K562 (cell line): ENCODE measurements around the gene BAD. TPM values are rescaled to one million over a fixed set of nuclear protein-coding genes. Genes with fewer than 3 reads are reported as not detected.
A peak's percentile ranks its signal among the peaks of the same experiment; 100 is the strongest.

Source experiments
- ATAC-seq: fragments of 200-7000 bp; cut with Tn5 transposase; 3 replicates; pipeline ENCODE4 v1.9.1; 2020; ENCODE audit warnings: moderate library complexity
- BruUV-seq: library from RNA; stranded (reverse); fragments of 400-500 nt; replicated peaks from 2 replicates; lab custom pipeline; 2021; lab: Mats Ljungman, UMichigan
- CTCF ChIA-PET: fragments of 300-600 bp; formaldehyde crosslinking; extraction: SDS; loops from one replicate; lab custom pipeline; 2021; ENCODE audit warnings: low intra/inter-chr PET ratio; lab: Yijun Ruan, JAX
- POLR2A ChIA-PET: fragments of 300-600, 350-650 bp; sonication (Branson Sonifier 250); formaldehyde crosslinking; extraction: SDS; loops from one replicate; lab custom pipeline; 2021; ENCODE audit warnings: antibody characterized with exemption, inconsistent platforms; lab: Yijun Ruan, JAX
- DNase-seq, 4 experiments: peaks; one replicate each; pipeline versions ENCODE4 v3.0.0 to v3.0.0-alpha.2; 2011 to 2018; ENCODE audit warnings: low spot score in 3 of 4, mixed read lengths in 3 of 4; ENCODE audit errors: extremely low read depth in 1 of 4
- FAIRE-seq: peaks from 2 replicates; lab custom pipeline; 2011; peaks lifted over from hg19 to GRCh38; lab: Jason Lieb, UNC
- H2AFZ ChIP-seq: 2 replicates; pipeline ENCODE4 v1.6.0; 2011; ENCODE audit warnings: low read depth, low read length, control low read depth, inconsistent platforms
- H3K27ac ChIP-seq: fragments of 200-600 bp; 3 replicates; pipeline ENCODE4 v1.8.0; 2011; ENCODE audit warnings: low read depth, mild to moderate bottlenecking, control low read depth, inconsistent platforms, low read length, moderate library complexity, mixed read lengths; ENCODE audit errors: extremely low read depth
- H3K27me3 ChIP-seq, 2 experiments: fragments of 300-600 bp in 1 of 2; 2 replicates in 1 of 2; 3 replicates in 1 of 2; pipeline versions ENCODE4 v1.6.0 to v1.8.0; 2011; ENCODE audit warnings: inconsistent platforms in 2 of 2, low read length in 2 of 2, mild to moderate bottlenecking in 1 of 2, mixed read lengths in 1 of 2, moderate library complexity in 1 of 2; ENCODE audit not compliant: control insufficient read depth in 2 of 2, insufficient read depth in 2 of 2
- H3K36me3 ChIP-seq: fragments of 300-600 bp; 3 replicates; pipeline ENCODE4 v1.8.0; 2011; ENCODE audit warnings: mild to moderate bottlenecking, low read length, inconsistent platforms; ENCODE audit not compliant: control insufficient read depth, insufficient read depth
- H3K4me1 ChIP-seq, 2 experiments: fragments of 200-600 bp in 1 of 2; replicated peaks in 1 of 2; 2 replicates in 1 of 2; 3 replicates in 1 of 2; pipeline versions ENCODE4 v1.5.1 to v1.8.0; 2011; ENCODE audit warnings: inconsistent platforms in 2 of 2, low read length in 2 of 2, mild to moderate bottlenecking in 1 of 2, mixed read lengths in 1 of 2, moderate library complexity in 1 of 2; ENCODE audit not compliant: control insufficient read depth in 2 of 2, insufficient read depth in 2 of 2
- H3K4me2 ChIP-seq: 2 replicates; pipeline ENCODE4 v1.6.1; 2011; ENCODE audit warnings: low read length, control low read depth, inconsistent platforms, mixed read lengths; ENCODE audit not compliant: insufficient read depth
- H3K4me3 ChIP-seq: fragments of 200-600 bp; sonication (generic), shearing (Covaris generic); 2 replicates; pipeline ENCODE4 v1.5.1; 2016; ENCODE audit warnings: control low read depth, inconsistent platforms
- H3K79me2 ChIP-seq: fragments of 200-600 bp; 3 replicates; pipeline ENCODE4 v1.8.0; 2011; ENCODE audit warnings: low read length, inconsistent platforms; ENCODE audit not compliant: control insufficient read depth, insufficient read depth
- H3K9ac ChIP-seq, 2 experiments: 2 replicates each; pipeline versions ENCODE4 v1.6.0 to v1.6.1; 2011; ENCODE audit warnings: low read depth in 2 of 2, low read length in 2 of 2, control low read depth in 1 of 2, inconsistent platforms in 1 of 2, mild to moderate bottlenecking in 1 of 2, mixed read lengths in 1 of 2; ENCODE audit not compliant: insufficient read depth in 1 of 2
- H3K9me1 ChIP-seq: one replicate; pipeline ENCODE4 v1.6.0; 2011; ENCODE audit warnings: inconsistent platforms, mild to moderate bottlenecking, low read length, moderate library complexity; ENCODE audit not compliant: control insufficient read depth, insufficient read depth
- H3K9me3 ChIP-seq: replicated peaks from 2 replicates; pipeline ENCODE4 v1.5.1; 2011; ENCODE audit warnings: low read depth, low read length, inconsistent platforms; ENCODE audit not compliant: control insufficient read depth, insufficient read depth
- H4K20me1 ChIP-seq: replicated peaks from 2 replicates; pipeline ENCODE4 v1.6.1; 2011; ENCODE audit warnings: low read length, inconsistent platforms, mixed read lengths; ENCODE audit not compliant: control insufficient read depth, insufficient read depth
- ATF1 ChIP-seq, 2 experiments: fragments of 450-650 bp in 1 of 2; IDR thresholded peaks; 2 replicates each; pipeline ENCODE4 v1.6.1; 2016; ENCODE audit warnings: missing compliant biosample characterization in 1 of 2, missing genetic modification characterization in 1 of 2
- BDP1 ChIP-seq: IDR thresholded peaks from 3 replicates; pipeline ENCODE4 v1.6.1; 2011; ENCODE audit not compliant: insufficient read length, insufficient read depth
- BRCA1 ChIP-seq, 2 experiments: fragments of 450-650 bp in 1 of 2; sonication (generic) in 1 of 2; formaldehyde crosslinking in 1 of 2; IDR thresholded peaks; 2 replicates each; pipeline versions ENCODE4 v1.5.0 to v1.6.1; 2017 to 2020; ENCODE audit warnings: mild to moderate bottlenecking in 1 of 2, missing genetic modification reagents in 1 of 2
- CBFA2T2 ChIP-seq: fragments of 450-650 bp; conservative IDR thresholded peaks from 2 replicates; pipeline ENCODE4 v1.6.1; 2017; ENCODE audit warnings: mild to moderate bottlenecking
- CHD4 ChIP-seq: fragments of 200-600 bp; sonication (generic); IDR thresholded peaks from 3 replicates; pipeline ENCODE4 v1.6.1; 2012; ENCODE audit warnings: low read depth, mild to moderate bottlenecking, mixed read lengths, low read length, inconsistent platforms; ENCODE audit not compliant: insufficient read depth, insufficient replicate concordance, poor library complexity, severe bottlenecking
- ETV5 ChIP-seq: sonication (generic); formaldehyde crosslinking; IDR thresholded peaks from 2 replicates; pipeline ENCODE4 v1.4.0; 2020; ENCODE audit warnings: low read depth, mild to moderate bottlenecking, missing genetic modification reagents
- HNRNPUL1 ChIP-seq: fragments of 200-400 bp; formaldehyde crosslinking; IDR thresholded peaks from 2 replicates; pipeline ENCODE4 v1.6.1; 2017; ENCODE audit warnings: low read length
- MCM2 ChIP-seq: fragments of 450-650 bp; IDR thresholded peaks from 2 replicates; pipeline ENCODE4 v1.6.1; 2017; ENCODE audit warnings: low read depth, mild to moderate bottlenecking
- NFRKB ChIP-seq: fragments of 450-650 bp; IDR thresholded peaks from 2 replicates; pipeline ENCODE4 v1.6.1; 2016; ENCODE audit warnings: low read depth
- NR4A1 ChIP-seq, 2 experiments: fragments of 250-450 bp in 1 of 2; fragments of 450-650 bp in 1 of 2; sonication (Bioruptor Pico) in 1 of 2; IDR thresholded peaks; 2 replicates each; pipeline versions ENCODE4 v1.4.0 to v1.6.1; 2016 to 2020; ENCODE audit warnings: mild to moderate bottlenecking in 2 of 2, missing compliant biosample characterization in 1 of 2, missing genetic modification characterization in 1 of 2, moderate library complexity in 1 of 2
- RUNX1 ChIP-seq: sonication (generic); IDR thresholded peaks from 2 replicates; pipeline ENCODE4 v1.6.1; 2016; ENCODE audit warnings: antibody characterized with exemption, low read depth
- SETDB1 ChIP-seq: IDR thresholded peaks from one replicate; pipeline ENCODE4 v1.6.1; 2012; ENCODE audit warnings: low read length, control low read depth, inconsistent platforms
- SMARCE1 ChIP-seq: fragments of 450-650 bp; IDR thresholded peaks from 2 replicates; pipeline ENCODE4 v1.7.1; 2016; ENCODE audit warnings: mild to moderate bottlenecking
- ZKSCAN8 ChIP-seq: fragments of 200-800 bp; sonication (Bioruptor generic); IDR thresholded peaks from 2 replicates; pipeline ENCODE4 v1.6.1; 2016; ENCODE audit warnings: missing genetic modification characterization, missing compliant biosample characterization
- ZNF184 ChIP-seq: sonication (generic); formaldehyde crosslinking; IDR thresholded peaks from 2 replicates; pipeline ENCODE4 v1.5.0; 2020; ENCODE audit warnings: missing genetic modification reagents
- ZNF263 ChIP-seq: sonication (generic); formaldehyde crosslinking; IDR thresholded peaks from 2 replicates; pipeline ENCODE4 v1.8.0; 2022; ENCODE audit warnings: mild to moderate bottlenecking, missing genetic modification reagents, borderline replicate concordance
- ZNF354B ChIP-seq: fragments of 250-450 bp; sonication (Bioruptor Pico); IDR thresholded peaks from 2 replicates; pipeline ENCODE4 v1.4.0; 2020
- WGBS: fragments of 100-300 bp; shearing (Covaris generic); methylation state at CpG from one replicate; pipeline ENCODE4 v1.1.6; 2016; ENCODE audit warnings: low coverage, mixed read lengths; ENCODE audit not compliant: insufficient coverage; ENCODE audit errors: missing lambda C conversion rate; 5-methylcytosine and 5-hydroxymethylcytosine counted together
- in situ Hi-C: fragments of 300-500 bp; cut with MboI; formaldehyde crosslinking; loops from 4 replicates; pipeline ENCODE4 v1.15.0; 2018; ENCODE audit warnings: inconsistent platforms, mixed read lengths
- intact Hi-C: fragments of 100-400 bp; cut with micrococcal nuclease; formaldehyde crosslinking; loops from 2 replicates; pipeline ENCODE4 v1.14.2; 2022
- polyA plus RNA-seq, 8 experiments: library from polyadenylated mRNA; depleted of rRNA in 4 of 8; stranded (reverse) in 5 of 8; unstranded in 3 of 8; fragments of >200 nt; fragmentation: Nextera tagmentation in 2 of 8; fragmentation: Illumina TruSeq in 1 of 8; extraction: Ambion mirVana in 2 of 8; extraction: Trizol in 1 of 8; gene quantifications; 2 replicates each; pipeline versions ENCODE4 v1.2.1 to v1.2.3, GENCODE V29; 2011 to 2014; ENCODE audit warnings: inconsistent platforms in 1 of 8, missing spikeins in 1 of 8
- total RNA-seq, 7 experiments: library from RNA; depleted of rRNA in 6 of 7; stranded (reverse); fragments of >200 nt in 6 of 7; fragmentation: Illumina TruSeq in 2 of 7; extraction: Trizol in 2 of 7; gene quantifications; 2 replicates each; pipeline versions ENCODE4 v1.2.1 to v1.2.3, GENCODE V29; 2011 to 2021; ENCODE audit warnings: low replicate concordance in 1 of 7
- TF ChIP-seq, protein P1 (sequence below): sonication (generic); formaldehyde crosslinking; IDR thresholded peaks from 2 replicates; pipeline ENCODE4 v1.8.0; 2022; ENCODE audit warnings: mild to moderate bottlenecking, missing genetic modification reagents
- TF ChIP-seq, protein P2 (sequence below), 2 experiments: fragments of 250-450 bp in 1 of 2; fragments of 450-650 bp in 1 of 2; sonication (Bioruptor Pico) in 1 of 2; IDR thresholded peaks; 2 replicates each; pipeline versions ENCODE4 v1.6.1 to v1.8.0; 2016 to 2021; ENCODE audit warnings: mild to moderate bottlenecking in 2 of 2, moderate library complexity in 2 of 2, missing compliant biosample characterization in 1 of 2, missing genetic modification characterization in 1 of 2

BAD gene
- total and polyA plus RNA-seq, 9 of the 15 experiments (the other 6 are each of a cell fraction or from before 2014, with no cell fraction given): 0.61 to 45.6 (median 11.8) TPM

DNA sequence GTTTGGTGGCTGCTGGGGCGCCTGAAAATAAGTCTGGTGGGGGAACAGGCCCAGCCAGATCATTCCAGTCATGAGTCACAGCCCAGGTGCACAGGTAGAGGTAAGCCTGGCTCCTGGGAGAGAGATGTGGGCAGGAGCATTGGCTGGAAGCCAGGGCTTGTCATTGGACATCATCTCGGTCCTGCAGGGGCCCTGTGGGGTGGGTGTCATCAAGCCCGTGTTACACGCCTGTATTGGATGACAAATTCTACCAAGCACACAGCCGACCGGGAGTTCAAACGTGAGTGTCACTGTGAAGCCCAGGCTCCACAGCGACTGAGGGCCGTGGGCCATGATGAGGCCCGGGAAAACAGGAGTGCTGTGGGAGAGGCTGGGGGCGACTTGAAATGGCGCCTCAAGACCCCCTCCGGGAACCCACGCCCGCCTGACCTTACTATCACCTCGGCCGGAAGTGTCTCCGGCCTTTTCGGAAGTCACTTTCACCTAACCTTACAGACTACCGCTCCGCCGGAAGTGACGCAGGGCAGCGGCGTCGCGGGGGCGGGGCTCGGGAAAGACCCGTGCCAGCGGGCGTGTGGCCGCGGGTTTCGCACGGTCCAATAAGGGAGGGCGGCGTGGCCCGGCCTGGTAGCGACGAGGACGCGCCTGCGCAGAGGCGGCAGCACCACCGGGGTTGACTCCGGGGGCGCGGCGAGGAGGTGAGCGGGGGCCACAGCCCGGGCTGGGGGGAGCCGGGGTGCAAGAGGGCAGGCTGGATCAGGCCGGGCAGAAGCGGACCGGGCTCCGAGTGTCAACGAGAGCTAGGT is 43.8 kb downstream of the BAD start, which contains the start of gene FKBP2:
Gene FKBP2, plus strand, starts transcription at position 661 of the 806 bp plus-strand sequence. CDS start 1,293 bp downstream, outside the sequence.
- peak within 1 kb of the TSS; percentile 95 for H3K27ac ChIP-seq
- H2AFZ ChIP-seq: peak within 1 kb of the TSS; percentile 75
- peaks cover 57% of the 10 kb centered on the region for H3K79me2 ChIP-seq
- DNase-seq (peak; percentile 89 to 98 (median 93)), ATAC-seq (peak; percentile 70), FAIRE-seq (peak; percentile 89)
- TSS peak; percentile 85 for BruUV-seq
- no peaks in the 10 kb centered on the region for H3K27me3 ChIP-seq
- POLR2A ChIA-PET: interaction anchor here (0.5 to 1.0 kb wide), 11 partner anchors 8 to 700 kb away, joined by 3 to 6 read pairs (median 5); partner anchors contain the start of genes ESRRA and FERMT3
- H3K9me3 ChIP-seq: no peaks in the 10 kb centered on the region
- in situ Hi-C loops (no loop called here), intact Hi-C loops (loop anchor here (10.0 kb wide), 1 partner anchor 64 kb away; the partner anchor contains the start of genes CATSPERZ and ESRRA)
- H3K4me1 ChIP-seq: peaks cover 27 to 70% of the 10 kb centered on the region in 2 experiments
- peaks cover 71% of the 10 kb centered on the region for H3K36me3 ChIP-seq
- CTCF ChIA-PET: no interaction called here
- H3K4me3 ChIP-seq: peak within 1 kb of the TSS; percentile 99
- under 1% methylated on average over 51 of the region's 58 CpGs for WGBS
- 0 out of 2 replicates have a peak, but pooled peaks cover 3% of the 10 kb centered on the region for H4K20me1 ChIP-seq
- peak within 1 kb of the TSS; percentile 93 to 97 for H3K9ac ChIP-seq
- H3K9me1 ChIP-seq: no peaks in the 10 kb centered on the region
- H3K4me2 ChIP-seq: peak within 1 kb of the TSS; percentile 92
- no peak for TF ChIP-seq HNRNPUL1
- no peak for TF ChIP-seq BDP1
- TF ChIP-seq, protein P1, sequence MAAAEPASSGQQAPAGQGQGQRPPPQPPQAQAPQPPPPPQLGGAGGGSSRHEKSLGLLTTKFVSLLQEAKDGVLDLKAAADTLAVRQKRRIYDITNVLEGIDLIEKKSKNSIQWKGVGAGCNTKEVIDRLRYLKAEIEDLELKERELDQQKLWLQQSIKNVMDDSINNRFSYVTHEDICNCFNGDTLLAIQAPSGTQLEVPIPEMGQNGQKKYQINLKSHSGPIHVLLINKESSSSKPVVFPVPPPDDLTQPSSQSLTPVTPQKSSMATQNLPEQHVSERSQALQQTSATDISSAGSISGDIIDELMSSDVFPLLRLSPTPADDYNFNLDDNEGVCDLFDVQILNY (CRISPR knock-in tag): no peak
- TF ChIP-seq ATF1 (CRISPR knock-in tag; IDR thresholded peaks at IDR 0.05): peak; percentile 52; the same call in 1 of the 2 replicates
- peak; percentile 97 for TF ChIP-seq ATF1 (tag; IDR thresholded peaks at IDR 0.05)
- TF ChIP-seq ZNF354B (CRISPR knock-in tag): no peak
- TF ChIP-seq ZNF263: no peak; the same call in 1 of the 2 replicates
- no peak for TF ChIP-seq BRCA1 (IDR thresholded peaks at IDR 0.05)
- TF ChIP-seq BRCA1 (CRISPR knock-in tag; IDR thresholded peaks at IDR 0.05): no peak
- no peak for TF ChIP-seq SMARCE1
- peak; percentile 93 for TF ChIP-seq ETV5 (CRISPR knock-in tag)
- no peak for TF ChIP-seq MCM2
- TF ChIP-seq ZKSCAN8 (CRISPR knock-in tag): no peak
- no peak for TF ChIP-seq SETDB1
- no peak for TF ChIP-seq RUNX1
- no peak for TF ChIP-seq ZNF184 (CRISPR knock-in tag)
- no peak for TF ChIP-seq CBFA2T2
- TF ChIP-seq NFRKB: peak; percentile 91
- peak; percentile 63 for TF ChIP-seq CHD4
- TF ChIP-seq, protein P2, sequence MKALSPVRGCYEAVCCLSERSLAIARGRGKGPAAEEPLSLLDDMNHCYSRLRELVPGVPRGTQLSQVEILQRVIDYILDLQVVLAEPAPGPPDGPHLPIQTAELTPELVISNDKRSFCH (CRISPR knock-in tag; IDR thresholded peaks at IDR 0.05): no peak
- TF ChIP-seq, protein P2 (tag; IDR thresholded peaks at IDR 0.05): no peak
- TF ChIP-seq NR4A1 (CRISPR knock-in tag; IDR thresholded peaks at IDR 0.05): no peak; the same call in 1 of the 2 replicates
- TF ChIP-seq NR4A1 (tag; IDR thresholded peaks at IDR 0.05): no peak; the same call in 1 of the 2 replicates
